Renal pelvis (tissue), 4 donors: ENCODE data around the gene FBXL13. TPM values are rescaled to one million over a fixed set of nuclear protein-coding genes. Genes with fewer than 3 reads are reported as not detected.
"Not testable (repeated sequence)": the region's sequence is repeated elsewhere in the genome, so short reads cannot be mapped to it uniquely, and the experiment has no call there.

Experiments
- DNase-seq: peaks from one replicate; pipeline ENCODE4 v3.0.0-alpha.2; 2013
- polyA plus RNA-seq, 3 donors: library from polyadenylated mRNA; unstranded; fragments of 120-200 nt; gene quantifications; one replicate each; pipeline ENCODE4 v1.2.1, GENCODE V29; 2013; ENCODE audit not compliant: insufficient read length in 3 of 3

Gene FBXL13
- polyA plus RNA-seq, 3 donors = 1.8 to 4.1 (median 3.5) TPM

- DNase-seq = no peak
Measured at GRCh38 chr7:103025341-103025740, 49.3 kb downstream of the FBXL13 start.

- DNase-seq = not testable (repeated sequence)
Measured at GRCh38 chr7:103023578-103023977, 51.0 kb downstream of the FBXL13 start.

- not testable (repeated sequence) for DNase-seq
Measured at GRCh38 chr7:103021490-103021889, 53.1 kb downstream of the FBXL13 start.

- DNase-seq = not testable (repeated sequence)
Measured at GRCh38 chr7:103020876-103021275, 53.7 kb downstream of the FBXL13 start.

GRCh38 chr7:103018295-103018694, 56.3 kb downstream of the FBXL13 start:
- DNase-seq = not testable (repeated sequence)

GRCh38 chr7:103011650-103012049, 62.9 kb downstream of the FBXL13 start:
- DNase-seq = no peak

GRCh38 chr7:103010211-103010610, 64.4 kb downstream of the FBXL13 start:
- DNase-seq = no peak

GRCh38 chr7:103009466-103010185, 65.0 kb downstream of the FBXL13 start:
- no peak for DNase-seq

GRCh38 chr7:103003004-103003403, 71.6 kb downstream of the FBXL13 start:
- DNase-seq = no peak

GRCh38 chr7:103001210-103001609, 73.4 kb downstream of the FBXL13 start:
- no peak for DNase-seq

- DNase-seq = no peak
Measured at GRCh38 chr7:102996957-102997356, 77.6 kb downstream of the FBXL13 start.

- not testable (repeated sequence) for DNase-seq
Measured at GRCh38 chr7:102995609-102996008, 79.0 kb downstream of the FBXL13 start.

- no peak for DNase-seq
Measured at GRCh38 chr7:102994567-102994966, 80.0 kb downstream of the FBXL13 start.

- no peak for DNase-seq
Measured at GRCh38 chr7:102993718-102994029, 80.9 kb downstream of the FBXL13 start.

GRCh38 chr7:102992938-102993717, 81.5 kb downstream of the FBXL13 start:
- peak; percentile 48 for DNase-seq

GRCh38 chr7:102992509-102992937, 82.1 kb downstream of the FBXL13 start:
- no peak for DNase-seq

- no peak for DNase-seq
Measured at GRCh38 chr7:102991540-102992214, 82.9 kb downstream of the FBXL13 start.

GRCh38 chr7:102991077-102991539, 83.5 kb downstream of the FBXL13 start:
- DNase-seq = no peak

- DNase-seq = no peak
Measured at GRCh38 chr7:102990642-102991041, 84.0 kb downstream of the FBXL13 start.

- no peak for DNase-seq
Measured at GRCh38 chr7:102988631-102989560, 85.7 kb downstream of the FBXL13 start.

- no peak for DNase-seq
Measured at GRCh38 chr7:102988088-102988487, 86.5 kb downstream of the FBXL13 start.
